GM19328 (cell line): ENCODE data around the gene KIF7.

ENCODE experiments used
- ATAC-seq: cut with Tn5 transposase; IDR thresholded peaks from one replicate; pipeline ENCODE4 v1.9.1; 2021; ENCODE audit warnings: mild to moderate bottlenecking, moderate library complexity; ENCODE audit not compliant: unreplicated experiment

Gene KIF7

GRCh38 chr15:89648106-89649012 lies 6.9 kb downstream of the KIF7 start:
- no peak for ATAC-seq

- no peak for ATAC-seq
Measured at GRCh38 chr15:89647191-89647851, 7.9 kb downstream of the KIF7 start.

- no peak for ATAC-seq
Measured at GRCh38 chr15:89646416-89647141, 8.7 kb downstream of the KIF7 start.

GRCh38 chr15:89645680-89646079 lies 9.6 kb downstream of the KIF7 start:
- no peak for ATAC-seq

GRCh38 chr15:89642106-89642505 lies 13.2 kb downstream of the KIF7 start:
- no peak for ATAC-seq

- no peak for ATAC-seq
Measured at GRCh38 chr15:89641053-89641452, 14.2 kb downstream of the KIF7 start.

GRCh38 chr15:89640245-89640644 lies 15.0 kb downstream of the KIF7 start:
- no peak for ATAC-seq

- no peak for ATAC-seq
Measured at GRCh38 chr15:89633585-89633984, 21.7 kb downstream of the KIF7 start.

- no peak for ATAC-seq
Measured at GRCh38 chr15:89632563-89633430, 22.5 kb downstream of the KIF7 start.

- ATAC-seq: no peak
Measured at GRCh38 chr15:89631902-89632264, 23.4 kb downstream of the KIF7 start.

- no peak for ATAC-seq
Measured at GRCh38 chr15:89630974-89631901, 24.0 kb downstream of the KIF7 start.

GRCh38 chr15:89630260-89630659 lies 25.0 kb downstream of the KIF7 start:
- ATAC-seq: no peak

GRCh38 chr15:89629829-89630228 lies 25.4 kb downstream of the KIF7 start:
- no peak for ATAC-seq

- no peak for ATAC-seq
Measured at GRCh38 chr15:89628806-89629715, 26.2 kb downstream of the KIF7 start.

GRCh38 chr15:89628301-89628700 lies 27.0 kb downstream of the KIF7 start:
- no peak for ATAC-seq

GRCh38 chr15:89627256-89627970 lies 27.9 kb downstream of the KIF7 start:
- no peak for ATAC-seq

GRCh38 chr15:89625716-89626115 lies 29.6 kb downstream of the KIF7 start:
- no peak for ATAC-seq

- ATAC-seq: no peak
Measured at GRCh38 chr15:89623165-89623564, 32.1 kb downstream of the KIF7 start.
